ENCODE measurements around the gene PKD1L1. TPM values are rescaled to one million over a fixed set of nuclear protein-coding genes. Genes with fewer than 3 reads are reported as not detected.
A peak's percentile ranks its signal among the peaks of the same experiment; 100 is the strongest.

Gene PKD1L1
- total and polyA plus RNA-seq, 2 experiments from 2014 or later: 0.15 to 0.54 TPM

DNA sequence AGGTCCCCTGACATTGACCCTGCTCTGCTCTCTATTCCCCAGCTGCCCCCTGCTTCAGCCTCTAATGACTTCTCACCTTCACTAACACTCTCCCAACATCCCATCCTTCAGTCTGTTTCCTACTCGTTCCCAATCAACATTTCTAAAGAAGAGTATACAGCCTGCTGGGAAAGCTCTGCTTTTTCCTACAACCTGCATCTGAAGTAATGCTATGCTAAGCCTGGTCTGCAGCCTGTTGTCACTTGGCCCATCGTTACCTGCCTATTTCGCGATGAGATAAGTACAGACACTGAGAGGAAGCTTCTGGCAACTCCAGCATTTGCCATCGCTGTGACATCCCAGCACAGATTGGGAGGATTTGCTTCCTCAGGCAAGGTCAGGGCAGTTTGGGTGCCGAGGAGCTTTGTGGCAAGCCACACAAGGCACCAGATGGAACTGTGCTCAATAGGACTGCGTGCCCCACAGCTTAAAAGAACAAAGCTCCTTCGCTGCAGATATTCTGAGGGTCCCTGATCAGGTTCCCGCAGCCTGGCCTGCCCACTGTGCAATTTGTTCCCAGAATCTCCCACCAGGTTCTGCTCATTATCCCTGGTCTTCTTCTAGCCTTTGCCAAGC lies 51.4 kb downstream of the PKD1L1 start:
- TF ChIP-seq, protein P1, sequence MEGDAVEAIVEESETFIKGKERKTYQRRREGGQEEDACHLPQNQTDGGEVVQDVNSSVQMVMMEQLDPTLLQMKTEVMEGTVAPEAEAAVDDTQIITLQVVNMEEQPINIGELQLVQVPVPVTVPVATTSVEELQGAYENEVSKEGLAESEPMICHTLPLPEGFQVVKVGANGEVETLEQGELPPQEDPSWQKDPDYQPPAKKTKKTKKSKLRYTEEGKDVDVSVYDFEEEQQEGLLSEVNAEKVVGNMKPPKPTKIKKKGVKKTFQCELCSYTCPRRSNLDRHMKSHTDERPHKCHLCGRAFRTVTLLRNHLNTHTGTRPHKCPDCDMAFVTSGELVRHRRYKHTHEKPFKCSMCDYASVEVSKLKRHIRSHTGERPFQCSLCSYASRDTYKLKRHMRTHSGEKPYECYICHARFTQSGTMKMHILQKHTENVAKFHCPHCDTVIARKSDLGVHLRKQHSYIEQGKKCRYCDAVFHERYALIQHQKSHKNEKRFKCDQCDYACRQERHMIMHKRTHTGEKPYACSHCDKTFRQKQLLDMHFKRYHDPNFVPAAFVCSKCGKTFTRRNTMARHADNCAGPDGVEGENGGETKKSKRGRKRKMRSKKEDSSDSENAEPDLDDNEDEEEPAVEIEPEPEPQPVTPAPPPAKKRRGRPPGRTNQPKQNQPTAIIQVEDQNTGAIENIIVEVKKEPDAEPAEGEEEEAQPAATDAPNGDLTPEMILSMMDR (IDR thresholded peaks at IDR 0.05; ENCODE audit: low read depth, low read length): no peak
- DNase-seq (ENCODE audit: low read depth in 1 of 2, low spot score in 1 of 2): no peak
- H3K4me1 ChIP-seq (ENCODE audit: low read depth): no peaks in the 10 kb centered on the region
- no peaks in the 10 kb centered on the region for H3K27me3 ChIP-seq
- H3K4me3 ChIP-seq: no peak overlapping the region
- no peaks in the 10 kb centered on the region for H3K36me3 ChIP-seq
- H3K27ac ChIP-seq: no peak overlapping the region
- no peaks in the 10 kb centered on the region for H3K9me3 ChIP-seq (ENCODE audit: low read depth)

DNA sequence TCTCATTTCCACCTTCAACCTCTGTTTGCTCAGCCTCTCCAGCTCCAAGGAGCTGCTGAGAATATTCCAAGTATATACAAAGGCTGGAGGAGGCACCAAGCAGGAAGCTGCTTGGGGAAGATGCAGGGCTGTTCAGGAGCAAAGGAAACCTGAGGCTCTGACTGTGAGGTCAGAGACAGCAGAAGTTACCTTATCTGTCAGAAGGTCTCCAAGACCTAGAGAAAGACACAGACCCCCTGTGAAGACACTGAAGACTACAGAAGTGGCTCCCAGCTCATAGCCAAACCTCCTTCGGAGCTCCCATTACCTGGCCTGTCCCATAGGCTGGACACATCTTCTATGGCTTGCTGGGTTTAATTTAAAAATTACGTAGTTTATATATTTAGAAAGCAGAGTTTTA lies 53.2 kb downstream of the PKD1L1 start:
- Histone ChIP-seq H3K4me3 (no peak overlapping the region), H3K27me3 (no peaks in the 10 kb centered on the region), H3K27ac (no peak overlapping the region), H3K36me3 (no peaks in the 10 kb centered on the region), H3K4me1 (ENCODE audit: low read depth) (no peaks in the 10 kb centered on the region), H3K9me3 (ENCODE audit: low read depth) (no peaks in the 10 kb centered on the region)
- DNase-seq (ENCODE audit: low read depth in 1 of 2, low spot score in 1 of 2): no peak
- TF ChIP-seq, protein P1 (IDR thresholded peaks at IDR 0.05; ENCODE audit: low read depth, low read length): no peak

DNA sequence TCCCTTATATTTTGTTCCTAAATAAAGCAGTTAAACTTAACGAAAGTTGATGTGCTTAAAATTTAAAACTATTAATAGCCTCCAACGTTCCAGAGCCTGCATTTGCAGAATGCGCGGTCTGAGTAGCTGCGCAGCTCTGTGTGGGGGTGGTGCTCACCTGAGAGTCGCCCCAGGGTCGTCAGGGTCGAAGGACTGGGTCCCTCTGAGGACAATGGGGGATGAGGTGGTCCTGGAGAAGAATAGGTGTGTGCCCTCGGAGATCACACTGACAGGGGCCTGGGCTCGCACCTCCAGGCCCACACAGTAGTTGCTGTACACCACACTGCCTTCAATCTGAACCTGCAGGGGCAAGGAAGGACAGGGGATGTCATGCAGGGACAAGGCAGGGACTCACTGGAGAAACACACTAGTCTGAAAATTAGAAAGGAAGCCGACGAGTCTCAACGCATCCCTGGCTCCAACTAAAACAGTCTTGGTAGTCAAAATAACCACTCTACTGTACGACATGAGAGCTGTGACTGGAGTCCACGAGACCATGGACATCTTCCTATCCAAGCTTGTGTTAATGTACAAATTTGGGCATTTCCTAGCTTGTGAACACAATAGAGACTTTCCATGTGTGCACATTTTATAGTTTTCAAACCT lies 54.4 kb downstream of the PKD1L1 start:
- Histone ChIP-seq H3K27ac (no peak overlapping the region), H3K9me3 (ENCODE audit: low read depth) (no peaks in the 10 kb centered on the region), H3K36me3 (no peaks in the 10 kb centered on the region), H3K4me3 (no peak overlapping the region), H3K27me3 (no peaks in the 10 kb centered on the region), H3K4me1 (ENCODE audit: low read depth) (no peaks in the 10 kb centered on the region)
- DNase-seq (ENCODE audit: low read depth in 1 of 2, low spot score in 1 of 2): no peak
- TF ChIP-seq, protein P1 (IDR thresholded peaks at IDR 0.05; ENCODE audit: low read depth, low read length): no peak

DNA sequence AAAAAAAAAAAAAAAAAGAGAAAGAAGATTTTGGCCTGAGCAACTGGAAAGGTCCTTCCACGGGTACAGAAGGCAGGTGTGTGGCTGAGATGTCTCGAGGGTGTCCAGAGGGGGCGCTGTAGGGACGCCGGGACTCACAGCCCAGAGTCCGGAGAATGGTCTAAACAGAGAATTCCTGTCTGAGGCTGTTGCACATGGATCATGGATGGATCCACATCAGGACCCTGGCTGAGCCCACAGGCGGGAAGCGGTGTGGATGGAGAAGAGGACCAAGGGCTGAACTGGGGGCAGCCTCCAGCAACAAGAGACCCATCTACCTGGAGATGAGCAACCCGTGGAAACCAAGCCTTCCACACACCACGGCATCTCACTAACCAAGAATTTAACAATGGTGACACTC lies 55.0 kb downstream of the PKD1L1 start:
- no peaks in the 10 kb centered on the region for H3K9me3 ChIP-seq (ENCODE audit: low read depth)
- H3K27ac ChIP-seq: no peak overlapping the region
- H3K36me3 ChIP-seq: no peaks in the 10 kb centered on the region
- DNase-seq (ENCODE audit: low read depth in 1 of 2, low spot score in 1 of 2): peak in 1 of 2 donors; percentile 32
- no peak overlapping the region for H3K4me3 ChIP-seq
- no peaks in the 10 kb centered on the region for H3K4me1 ChIP-seq (ENCODE audit: low read depth)
- TF ChIP-seq, protein P1 (IDR thresholded peaks at IDR 0.05; ENCODE audit: low read depth, low read length): peak; percentile 30
- H3K27me3 ChIP-seq: no peaks in the 10 kb centered on the region

- H3K4me3 ChIP-seq: no peak overlapping the region
- H3K4me1 ChIP-seq (ENCODE audit: low read depth): no peaks in the 10 kb centered on the region
- no peak overlapping the region for H3K27ac ChIP-seq
- H3K36me3 ChIP-seq: no peaks in the 10 kb centered on the region
- TF ChIP-seq, protein P1 (IDR thresholded peaks at IDR 0.05; ENCODE audit: low read depth, low read length): no peak
- no peaks in the 10 kb centered on the region for H3K27me3 ChIP-seq
- DNase-seq (ENCODE audit: low read depth in 1 of 2, low spot score in 1 of 2): no peak
- no peaks in the 10 kb centered on the region for H3K9me3 ChIP-seq (ENCODE audit: low read depth)
Measured at GRCh38 chr7:47890606-47891005, 57.7 kb downstream of the PKD1L1 start.
